HG03469 (cell line): Measurements from ENCODE around the gene ACSS2.

ENCODE experiments used
- ATAC-seq: cut with Tn5 transposase; IDR thresholded peaks from one replicate; pipeline ENCODE4 v1.9.1; 2021; ENCODE audit warnings: mild to moderate bottlenecking, moderate library complexity, moderate number of reproducible peaks; ENCODE audit not compliant: unreplicated experiment

Gene ACSS2

DNA sequence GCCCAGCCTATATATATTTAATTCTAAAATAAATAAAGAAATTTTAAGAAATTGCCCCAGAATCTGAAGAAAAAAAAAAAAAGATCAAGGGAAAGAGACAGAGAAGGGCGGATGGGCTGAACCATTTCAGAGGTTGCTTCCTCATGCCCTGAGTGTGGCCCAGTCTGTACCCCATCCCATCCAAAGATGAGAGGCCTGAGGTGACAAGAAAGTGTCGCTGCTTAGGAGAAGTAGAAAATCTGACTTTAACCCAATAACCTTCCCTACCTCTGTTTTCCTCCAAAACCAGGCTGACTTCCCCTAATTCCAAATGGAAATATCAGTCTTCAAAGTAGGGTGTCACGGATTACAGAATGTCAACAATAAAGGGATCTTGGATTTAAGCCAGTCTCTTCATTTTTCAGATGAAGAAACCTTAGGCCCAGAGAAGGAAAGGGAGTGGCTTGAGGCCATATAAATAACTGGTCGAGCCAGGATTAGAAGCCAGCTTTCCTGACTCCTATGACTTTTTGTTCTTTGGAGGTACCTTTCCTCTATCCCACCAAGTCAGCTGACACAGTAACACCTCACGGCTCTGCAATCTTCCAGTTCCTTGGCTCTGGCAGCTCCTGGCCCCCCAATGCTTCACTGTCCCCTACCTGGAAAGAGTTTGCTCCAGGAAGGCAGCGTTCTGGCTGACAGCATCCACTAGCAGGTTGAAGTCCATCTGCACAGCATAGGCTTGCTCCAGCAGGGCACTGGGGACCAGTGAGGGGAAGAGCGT, 69.1 kb downstream of the ACSS2 start:
- no peak for ATAC-seq

GRCh38 chr20:34946661-34947060, 70.2 kb downstream of the ACSS2 start:
- no peak for ATAC-seq

DNA sequence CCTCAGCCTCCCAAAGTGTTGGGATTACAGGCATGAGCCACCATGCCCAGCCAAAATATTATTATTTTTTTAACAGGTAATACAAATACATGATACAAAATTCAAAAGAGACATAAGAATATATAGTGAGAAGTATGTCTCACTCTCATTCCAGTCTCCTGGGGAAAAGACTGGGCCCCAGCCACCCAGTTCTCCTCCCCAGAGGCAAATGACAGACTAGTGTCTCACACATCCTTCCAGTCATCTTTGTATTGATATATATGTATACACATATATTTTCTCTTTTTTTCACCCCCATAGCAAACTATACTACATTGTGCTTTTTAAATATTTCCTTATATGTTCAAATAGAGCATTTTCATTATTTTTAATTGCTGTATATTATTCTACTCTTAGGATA, 70.9 kb downstream of the ACSS2 start:
- no peak for ATAC-seq

- no peak for ATAC-seq
Observed at GRCh38 chr20:34948030-34948429, 71.6 kb downstream of the ACSS2 start.

DNA sequence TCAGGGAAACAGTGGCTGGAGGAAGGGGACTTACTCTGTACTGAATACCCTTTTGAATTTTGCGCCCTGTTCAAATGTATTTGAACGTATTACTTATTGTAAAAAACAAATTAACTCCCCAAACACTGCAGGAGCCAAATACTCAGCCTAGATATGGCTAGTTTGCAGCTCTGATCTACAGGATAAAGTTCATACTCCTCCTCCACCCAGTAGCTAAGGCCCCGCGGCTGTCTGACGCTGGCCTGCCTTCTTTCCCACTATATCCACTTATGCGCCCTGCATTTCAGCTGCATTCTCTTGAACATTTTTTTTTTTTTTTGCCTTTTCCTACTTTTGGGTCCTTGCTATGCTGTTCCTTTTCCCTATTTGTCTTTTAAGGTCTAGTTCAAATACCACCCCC, 72.7 kb downstream of the ACSS2 start:
- ATAC-seq = no peak

DNA sequence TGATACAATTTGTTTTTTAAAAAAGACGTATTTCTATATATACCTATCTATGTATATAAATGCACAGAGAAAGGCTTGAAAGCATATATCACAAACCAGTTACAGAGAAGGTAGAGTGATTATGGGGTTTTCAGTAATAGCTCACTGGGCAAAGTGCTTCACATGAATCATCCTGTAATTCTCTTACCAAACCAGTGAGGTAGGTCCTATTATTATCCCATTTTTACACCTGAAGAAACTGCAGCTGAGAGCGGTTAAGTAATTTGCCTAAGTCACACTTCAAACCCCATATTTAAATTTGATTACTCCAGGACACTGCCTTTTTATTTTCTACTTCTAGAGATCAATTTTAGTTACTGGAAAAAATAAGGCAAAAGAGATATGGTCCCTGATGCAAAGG, 74.8 kb downstream of the ACSS2 start:
- ATAC-seq = no peak

GRCh38 chr20:34951652-34952051, 75.2 kb downstream of the ACSS2 start:
- ATAC-seq = no peak

DNA sequence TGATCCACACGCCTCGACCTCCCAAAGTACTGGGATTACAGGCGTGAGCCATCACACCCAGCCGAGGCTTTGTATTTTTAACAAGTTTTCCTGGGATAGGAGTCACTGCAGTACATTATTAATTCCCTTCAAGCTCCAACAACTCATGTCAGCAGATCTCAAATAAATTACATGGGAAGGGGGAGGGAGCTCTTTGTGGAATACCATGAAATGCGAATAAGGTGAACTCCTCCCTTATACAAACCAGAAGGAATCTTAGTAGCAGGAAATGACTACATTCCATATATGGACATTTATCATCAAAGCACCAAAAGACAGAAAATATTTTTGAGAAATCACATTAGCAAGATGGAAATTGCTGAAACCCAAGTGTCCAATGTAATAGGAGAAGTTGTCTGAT, 76.3 kb downstream of the ACSS2 start:
- no peak for ATAC-seq

DNA sequence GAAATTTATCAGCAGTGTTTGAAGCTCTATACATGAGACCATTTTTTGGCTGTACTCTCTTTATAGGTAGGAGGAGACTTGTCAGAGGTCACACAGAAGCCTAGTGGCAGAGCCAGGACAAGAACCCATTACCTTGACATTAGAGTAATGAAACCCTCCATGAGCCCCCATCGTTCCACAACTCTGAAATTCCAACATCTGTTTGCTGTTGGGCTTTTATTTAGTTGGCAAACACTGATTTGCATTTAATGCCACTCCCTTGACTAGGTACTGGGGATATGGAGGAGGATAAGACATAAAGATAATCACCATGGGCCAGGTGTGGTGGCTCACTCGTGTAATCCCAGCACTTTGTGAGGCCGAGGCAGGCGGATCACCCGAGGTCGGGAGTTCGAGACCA, 77.5 kb downstream of the ACSS2 start:
- no peak for ATAC-seq

DNA sequence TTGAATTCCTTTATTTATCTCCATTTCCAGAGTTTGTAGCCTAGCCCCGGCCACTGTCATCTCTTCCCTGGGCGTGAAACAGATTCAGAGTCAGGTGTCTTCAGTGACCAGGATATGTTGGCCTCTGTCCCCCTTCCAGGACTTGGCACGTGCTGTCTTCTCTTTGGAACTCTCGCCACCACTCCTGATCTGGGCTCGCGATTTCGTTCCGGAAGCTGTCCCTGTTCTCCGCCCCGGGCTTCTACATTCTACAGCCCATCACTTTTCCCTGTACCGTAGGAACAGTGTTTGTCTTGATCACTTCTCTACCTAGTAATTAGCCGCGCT, 78.5 kb downstream of the ACSS2 start:
- ATAC-seq = no peak

DNA sequence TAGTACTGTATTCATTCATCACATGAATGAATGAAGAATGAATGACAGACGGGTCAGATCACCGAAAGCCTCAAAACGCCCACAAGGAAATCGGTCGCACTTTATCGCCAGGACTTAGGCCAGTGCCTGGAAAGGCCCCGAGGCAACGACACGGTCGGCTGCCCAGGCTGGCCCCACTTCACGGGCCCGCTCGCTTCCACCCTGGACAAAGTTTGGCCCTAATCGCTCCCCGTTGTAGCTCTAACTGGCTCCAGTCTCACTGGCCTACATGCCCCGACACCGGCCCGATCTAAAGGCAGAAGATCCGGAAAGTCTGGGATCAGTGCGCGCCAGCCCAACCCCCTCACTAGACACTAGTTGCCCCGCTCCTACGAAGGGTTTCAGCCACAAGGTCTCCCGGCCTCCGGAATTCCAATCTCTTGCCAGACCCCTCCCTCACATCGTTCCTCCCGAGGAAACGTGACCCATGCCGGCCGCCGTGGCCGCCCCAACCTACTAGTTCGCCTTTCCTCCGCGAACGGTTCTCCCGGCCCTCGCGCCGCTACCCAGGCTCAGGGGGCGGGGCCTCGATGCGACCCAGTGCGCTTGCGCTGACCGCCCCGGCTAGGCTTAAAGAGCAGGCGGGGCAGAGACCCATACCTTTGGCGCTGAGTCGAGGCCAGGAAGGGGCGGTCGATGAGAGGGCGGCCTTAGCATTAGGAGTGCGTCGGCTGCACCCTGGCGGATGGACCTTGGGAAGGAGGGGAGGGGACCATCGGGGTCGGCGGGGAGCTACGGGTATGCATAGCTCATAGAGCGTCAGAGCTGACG, 79.0 kb downstream of the ACSS2 start, which contains the start of the genes GSS and MYH7B:
TSS of gene GSS (minus strand) at position 576 of the 810 bp plus-strand sequence. CDS start 3,954 bp downstream, outside the sequence.
TSS of gene MYH7B (plus strand) at position 638 of the 810 bp plus-strand sequence. CDS start 22,138 bp downstream, outside the sequence.
- ATAC-seq = peak; percentile 73

DNA sequence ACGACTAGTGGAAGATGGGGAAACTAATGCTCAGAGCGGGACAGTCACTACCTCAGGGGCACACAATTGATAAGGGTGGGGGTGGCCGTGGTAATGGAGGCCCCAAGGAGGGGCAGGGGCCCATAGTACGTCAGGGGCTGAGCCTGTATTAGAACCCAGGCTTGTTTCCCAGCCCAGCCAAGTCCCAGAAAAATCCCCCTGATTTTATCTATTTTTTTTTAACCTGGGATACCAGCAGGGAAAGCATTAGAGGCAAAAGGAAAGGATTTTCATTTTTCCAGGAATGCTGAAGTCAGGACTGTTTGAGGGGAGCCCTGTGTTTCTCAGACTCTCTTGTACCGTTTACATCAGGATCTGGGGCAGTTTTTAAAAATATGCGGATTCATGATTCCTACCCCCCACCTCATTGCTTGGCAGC, 79.6 kb downstream of the ACSS2 start:
- ATAC-seq = no peak

DNA sequence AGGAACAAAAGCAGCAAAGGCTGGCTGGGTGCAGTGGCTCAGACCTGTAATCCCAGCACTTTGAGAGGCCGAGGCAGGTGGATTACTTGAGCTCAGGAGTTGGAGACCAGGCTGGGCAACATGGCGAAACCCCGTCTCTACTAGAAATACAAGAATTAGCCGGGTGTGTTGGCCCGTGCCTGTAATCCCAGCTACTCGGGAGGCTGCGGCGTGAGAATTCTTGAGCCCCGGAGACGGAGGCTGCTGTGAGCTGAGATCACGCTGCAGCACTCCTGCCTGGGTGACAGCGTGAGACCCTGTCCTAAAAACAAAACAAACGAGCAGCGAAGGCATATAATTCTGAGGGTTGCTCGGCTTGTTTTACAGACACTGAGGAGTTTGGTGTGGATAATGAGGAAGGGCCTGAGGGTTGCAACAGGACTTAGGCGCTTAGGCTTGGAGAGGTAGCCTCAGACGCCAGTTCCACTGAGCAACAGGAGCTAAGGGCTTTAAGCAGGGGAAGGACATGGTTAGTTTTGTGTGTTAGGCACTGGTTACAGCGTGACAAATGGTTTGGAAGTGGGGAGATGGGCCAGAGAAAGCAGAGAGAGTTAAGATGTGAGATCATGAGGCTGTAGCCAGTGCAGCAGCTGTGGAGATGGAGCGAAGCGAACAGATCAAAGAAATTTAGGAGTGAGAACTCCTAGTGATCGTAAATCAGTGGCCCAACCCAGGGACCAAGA, 80.5 kb downstream of the ACSS2 start:
- no peak for ATAC-seq

DNA sequence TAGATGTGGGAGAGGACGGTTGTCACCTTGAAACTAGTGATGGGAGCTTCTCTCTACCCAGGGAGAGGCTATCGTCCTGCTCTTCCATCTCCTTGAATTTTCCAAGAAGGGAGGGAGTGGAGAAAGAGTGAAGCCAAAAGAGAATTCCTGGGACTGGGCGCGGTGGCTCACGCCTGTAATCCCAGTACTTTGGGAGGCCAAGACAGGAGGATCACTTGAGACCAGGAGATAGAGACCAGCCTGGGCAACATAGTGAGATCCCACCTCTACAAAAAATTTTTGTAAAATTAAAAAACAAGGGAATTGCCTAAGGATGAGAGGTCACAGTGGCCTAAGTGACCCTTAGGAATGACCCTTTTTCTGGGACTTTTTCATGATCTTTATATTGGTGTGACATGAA, 88.1 kb downstream of the ACSS2 start:
- no peak for ATAC-seq

- ATAC-seq = no peak
Observed at GRCh38 chr20:34965051-34965450, 88.6 kb downstream of the ACSS2 start.

- ATAC-seq = no peak
Observed at GRCh38 chr20:34967421-34967820, 91.0 kb downstream of the ACSS2 start.

GRCh38 chr20:34968042-34968775, 91.8 kb downstream of the ACSS2 start:
- ATAC-seq = no peak

GRCh38 chr20:34970193-34970840, 93.9 kb downstream of the ACSS2 start:
- no peak for ATAC-seq

- no peak for ATAC-seq
Observed at GRCh38 chr20:34970846-34971560, 94.6 kb downstream of the ACSS2 start.
